GM19193 (cell line): ENCODE results near the gene LCP1.

Experiments used
- POLR2A ChIP-seq: IDR thresholded peaks from 4 replicates; pipeline ENCODE4 v1.6.1; 2011; ENCODE audit not compliant: insufficient read depth, insufficient read length; ENCODE audit errors: extremely low read depth

The LCP1 gene

GRCh38 chr13:46183018-46183946 lies 1.3 kb upstream of the LCP1 start:
- TF ChIP-seq POLR2A = peak; percentile 40

GRCh38 chr13:46182491-46182877 lies 507 bp upstream of the LCP1 start:
- TF ChIP-seq POLR2A = no peak

- no peak for TF ChIP-seq POLR2A
Measured at GRCh38 chr13:46181377-46181839, 569 bp downstream of the LCP1 start.

DNA sequence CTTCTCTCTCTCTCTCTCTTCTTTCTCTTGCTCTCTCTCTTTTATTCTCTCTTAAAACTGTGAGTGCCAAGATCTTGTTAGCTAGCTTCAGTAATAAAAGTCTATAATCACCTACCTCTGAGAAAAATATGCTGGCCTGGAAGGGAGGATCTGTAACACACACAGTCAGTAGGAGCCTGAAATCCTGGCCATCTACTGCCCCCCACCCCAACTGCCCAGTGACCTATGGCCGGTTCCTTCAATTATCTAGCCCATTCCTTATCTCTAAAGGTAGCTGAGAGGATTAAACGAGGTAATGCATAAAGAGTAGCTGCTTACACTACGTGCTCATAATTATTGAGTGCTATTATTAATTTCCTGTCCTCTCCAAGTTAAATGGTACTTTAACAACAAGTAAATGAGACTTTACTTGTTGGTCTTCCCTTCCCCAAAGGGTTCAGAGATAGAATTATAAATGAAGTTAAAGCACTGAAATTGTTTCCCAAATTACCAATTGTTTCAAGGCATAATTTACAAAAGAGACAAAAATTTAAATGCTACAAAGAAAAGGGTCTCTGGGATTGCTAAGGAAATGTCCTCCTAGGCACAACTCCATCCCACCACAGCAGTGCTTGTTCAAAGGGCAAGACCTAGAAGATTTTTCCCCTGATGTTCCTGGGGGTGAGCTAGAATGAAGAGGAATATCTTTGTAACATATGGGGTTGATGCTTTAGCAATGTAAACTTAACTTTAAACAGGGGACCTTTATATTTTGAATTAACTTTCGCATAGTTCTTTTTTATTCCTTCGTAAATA lies 1.8 kb downstream of the LCP1 start:
- TF ChIP-seq POLR2A = no peak

- peak; percentile 14 for TF ChIP-seq POLR2A
Measured at GRCh38 chr13:46179491-46179908, 2.5 kb downstream of the LCP1 start.

DNA sequence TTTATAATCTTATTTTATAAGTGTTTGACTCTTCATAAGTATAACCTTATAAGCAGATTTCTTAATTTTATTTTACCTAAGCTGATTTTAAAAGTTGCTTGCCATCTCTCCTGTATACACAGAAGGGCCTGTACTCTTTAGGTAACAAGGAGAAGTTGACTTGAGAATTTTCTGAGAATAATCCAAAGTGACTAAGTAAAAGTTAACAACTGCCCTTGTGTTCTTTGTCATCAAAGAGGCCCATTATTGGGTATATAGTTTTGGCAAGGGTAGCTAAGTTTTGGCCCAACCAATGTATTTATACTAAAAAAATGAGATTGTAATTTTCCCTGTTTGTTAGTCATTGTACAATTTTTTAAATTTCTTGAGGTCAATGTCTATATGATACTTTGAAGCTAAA lies 3.2 kb downstream of the LCP1 start:
- no peak for TF ChIP-seq POLR2A

- TF ChIP-seq POLR2A = no peak
Measured at GRCh38 chr13:46178143-46178542, 3.8 kb downstream of the LCP1 start.

- no peak for TF ChIP-seq POLR2A
Measured at GRCh38 chr13:46176756-46177155, 5.2 kb downstream of the LCP1 start.

DNA sequence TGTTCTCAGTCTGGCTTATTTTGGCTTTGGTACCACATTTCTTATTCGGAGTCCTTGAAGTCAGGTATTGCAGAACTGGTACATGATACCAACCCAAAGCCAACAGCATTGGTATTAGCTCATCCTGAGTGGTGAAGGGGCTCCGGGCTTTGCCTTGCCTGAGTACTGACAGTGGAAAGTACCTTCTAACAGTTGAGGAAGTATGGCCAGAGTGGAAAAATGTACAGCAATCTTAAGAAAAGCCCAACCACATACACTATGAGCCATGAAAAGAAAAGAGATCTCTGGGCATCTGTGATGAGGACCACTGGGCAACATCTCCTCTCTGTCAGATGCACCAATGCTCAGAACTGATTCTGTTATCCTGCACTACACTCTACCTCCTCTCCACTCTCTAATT lies 8.3 kb downstream of the LCP1 start:
- TF ChIP-seq POLR2A = no peak

DNA sequence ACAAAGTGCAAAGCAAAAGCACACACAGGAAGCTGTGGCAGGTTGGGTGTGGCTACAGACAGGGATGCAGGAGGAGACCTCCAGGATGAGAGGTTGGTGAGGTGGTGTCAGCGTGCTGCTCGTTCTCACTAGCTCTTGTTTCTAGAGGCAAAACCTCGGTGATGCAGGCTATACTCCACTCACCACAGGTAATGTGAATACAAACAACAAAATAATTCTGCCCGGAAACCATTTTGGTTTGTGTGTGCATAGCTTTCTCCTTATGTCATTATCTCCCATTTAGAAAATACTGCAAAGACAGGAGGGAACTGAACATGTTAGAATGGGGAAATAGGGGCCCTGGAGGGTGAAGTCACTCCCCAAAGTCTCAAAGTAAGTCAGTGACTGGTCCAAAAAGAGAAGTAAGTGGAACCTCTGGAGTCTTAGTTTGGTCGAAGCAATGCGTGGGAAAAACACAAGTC lies 9.4 kb downstream of the LCP1 start:
- peak; percentile 35 for TF ChIP-seq POLR2A

DNA sequence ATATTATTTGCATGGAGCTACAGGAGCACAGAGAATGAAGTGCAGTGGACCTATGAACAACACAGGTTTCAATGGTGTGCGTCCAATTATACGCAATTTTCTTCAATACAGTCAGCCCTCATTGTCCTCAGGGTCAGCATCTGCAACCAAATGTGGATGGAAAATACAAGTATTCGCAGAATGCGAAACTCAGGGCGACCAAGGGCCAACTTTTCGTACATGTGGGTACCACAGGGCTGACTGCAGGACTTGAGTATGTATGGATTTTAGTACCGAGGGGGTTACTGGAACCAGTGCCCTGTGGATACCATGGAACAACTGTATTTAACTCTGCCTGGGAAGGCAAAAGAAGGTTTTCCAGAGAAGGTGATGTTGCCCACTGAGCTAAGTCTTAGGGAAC lies 10.2 kb downstream of the LCP1 start:
- no peak for TF ChIP-seq POLR2A

- no peak for TF ChIP-seq POLR2A
Measured at GRCh38 chr13:46171217-46171616, 10.8 kb downstream of the LCP1 start.

- peak; percentile 18 for TF ChIP-seq POLR2A
Measured at GRCh38 chr13:46170687-46171086, 11.3 kb downstream of the LCP1 start.

GRCh38 chr13:46170268-46170667 lies 11.7 kb downstream of the LCP1 start:
- no peak for TF ChIP-seq POLR2A

GRCh38 chr13:46169758-46170157 lies 12.2 kb downstream of the LCP1 start:
- TF ChIP-seq POLR2A = no peak

DNA sequence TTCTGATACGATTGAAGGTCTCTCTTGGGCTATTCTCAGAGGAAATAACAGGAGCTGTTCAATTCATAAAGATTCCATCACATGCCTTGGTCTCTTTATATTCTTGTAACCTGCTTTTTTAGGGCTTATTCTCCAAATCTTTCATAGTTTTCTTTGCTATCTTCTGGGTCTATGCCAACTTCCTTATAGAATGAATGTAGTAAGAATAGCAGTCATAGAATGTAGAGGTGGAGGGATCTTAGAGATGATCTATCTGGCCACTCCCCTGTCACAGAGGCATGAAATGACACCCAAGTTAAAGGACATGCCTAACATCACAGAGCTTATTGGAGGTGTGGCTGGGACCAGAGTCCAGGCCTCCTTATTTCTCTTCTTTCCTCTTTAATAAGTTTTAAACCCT lies 13.2 kb downstream of the LCP1 start:
- no peak for TF ChIP-seq POLR2A

DNA sequence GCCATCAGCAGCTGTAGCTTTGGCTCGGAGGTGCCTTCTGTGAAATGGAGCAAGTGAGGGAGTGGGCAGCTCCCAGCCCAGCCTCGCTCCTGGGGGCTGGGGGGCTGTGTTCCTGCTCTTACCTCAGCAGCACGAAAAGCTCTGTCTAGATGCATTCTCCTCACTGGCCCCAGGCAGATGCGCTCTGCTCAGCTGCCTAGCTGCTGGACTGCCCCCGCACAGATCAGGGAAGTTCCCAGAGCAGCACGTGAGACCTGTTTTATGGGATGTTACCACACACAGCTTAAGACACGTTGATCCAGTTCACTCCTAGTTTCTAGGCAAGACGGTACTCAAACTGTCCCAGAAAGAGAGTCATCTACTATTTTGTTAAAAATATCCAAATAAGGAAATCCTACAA lies 13.6 kb downstream of the LCP1 start:
- TF ChIP-seq POLR2A = peak; percentile 72
